Stomach (tissue), 4 donors: ENCODE data around the gene LSM3.

ENCODE experiments used
- CTCF ChIP-seq, 7 experiments: fragments of 450-650 bp in 4 of 7; fragments of 200-600 bp in 3 of 7; sonication (generic) in 3 of 7; IDR thresholded peaks; one replicate each; pipeline ENCODE4 v1.5.1; 2016 to 2019; ENCODE audit warnings: antibody characterized with exemption in 7 of 7, control low read depth in 2 of 7, mild to moderate bottlenecking in 1 of 7
- EP300 ChIP-seq: sonication (generic); formaldehyde crosslinking; IDR thresholded peaks from one replicate; pipeline ENCODE4 v1.6.1; 2017; ENCODE audit warnings: antibody characterized with exemption
- POLR2A ChIP-seq, 4 donors: fragments of 450-650 bp; IDR thresholded peaks; one replicate each; pipeline ENCODE4 v1.6.1; 2016; ENCODE audit warnings: antibody characterized with exemption in 4 of 4, control low read depth in 2 of 4, mild to moderate bottlenecking in 1 of 4, moderate library complexity in 1 of 4
- POLR2AphosphoS5 ChIP-seq, 3 donors: sonication (generic); formaldehyde crosslinking; IDR thresholded peaks; one replicate each; pipeline ENCODE4 v1.6.1; 2016; ENCODE audit warnings: antibody characterized with exemption in 3 of 3

- TF ChIP-seq POLR2A (IDR thresholded peaks at IDR 0.05) (no peak), CTCF (IDR thresholded peaks at IDR 0.05) (no peak), EP300 (no peak), POLR2AphosphoS5 (IDR thresholded peaks at IDR 0.05) (no peak)
These were observed 30.3 kb upstream of the LSM3 start for GRCh38 chr3:14148041-14148985.
